GM20431 (cell line): ENCODE data around the gene D2HGDH.
"Not testable (repeated sequence)": the region's sequence is repeated elsewhere in the genome, so short reads cannot be mapped to it uniquely, and the experiment has no call there.

ENCODE experiments used
- in situ Hi-C: fragments of 300-500 bp; cut with MseI, MboI; formaldehyde crosslinking; loops from one replicate; pipeline ENCODE4 v1.15.0; 2020; ENCODE audit warnings: low sequenced_read_pairs; ENCODE audit not compliant: unreplicated experiment

D2HGDH gene

GRCh38 chr2:241724975-241725870 lies 9.2 kb upstream of the D2HGDH start:
- in situ Hi-C loops: no loop called here

- in situ Hi-C loops: no loop called here
These were observed 8.0 kb upstream of the D2HGDH start for GRCh38 chr2:241726459-241726858.

- in situ Hi-C loops: no loop called here
These were observed 6.4 kb upstream of the D2HGDH start for GRCh38 chr2:241728000-241728399.

- in situ Hi-C loops: no loop called here
These were observed 5.8 kb upstream of the D2HGDH start for GRCh38 chr2:241728627-241729026.

GRCh38 chr2:241729868-241730267 lies 4.6 kb upstream of the D2HGDH start:
- in situ Hi-C loops: no loop called here

- in situ Hi-C loops: no loop called here
These were observed 3.6 kb upstream of the D2HGDH start for GRCh38 chr2:241730671-241731293.

GRCh38 chr2:241732513-241733186 lies 1.8 kb upstream of the D2HGDH start:
- in situ Hi-C loops: not testable (repeated sequence)

GRCh38 chr2:241733391-241734207 lies 831 bp upstream of the D2HGDH start:
- in situ Hi-C loops: no loop called here

- in situ Hi-C loops: no loop called here
These were observed 293 bp upstream of the D2HGDH start for GRCh38 chr2:241734208-241734466.

- in situ Hi-C loops: no loop called here
These were observed 1.7 kb downstream of the D2HGDH start for GRCh38 chr2:241736111-241736510.

- in situ Hi-C loops: no loop called here
These were observed 3.7 kb downstream of the D2HGDH start for GRCh38 chr2:241738040-241738686.

- in situ Hi-C loops: no loop called here
These were observed 4.7 kb downstream of the D2HGDH start for GRCh38 chr2:241739177-241739576.

GRCh38 chr2:241739651-241740050 lies 5.2 kb downstream of the D2HGDH start:
- in situ Hi-C loops: no loop called here

GRCh38 chr2:241741016-241741415 lies 6.6 kb downstream of the D2HGDH start:
- in situ Hi-C loops: no loop called here

GRCh38 chr2:241742320-241742939 lies 8.0 kb downstream of the D2HGDH start:
- in situ Hi-C loops: no loop called here

- in situ Hi-C loops: not testable (repeated sequence)
These were observed 8.6 kb downstream of the D2HGDH start for GRCh38 chr2:241743008-241743407.

GRCh38 chr2:241743620-241744019 lies 9.2 kb downstream of the D2HGDH start:
- in situ Hi-C loops: no loop called here

- in situ Hi-C loops: no loop called here
These were observed 9.8 kb downstream of the D2HGDH start for GRCh38 chr2:241744028-241744754.

- in situ Hi-C loops: no loop called here
These were observed 10.8 kb downstream of the D2HGDH start for GRCh38 chr2:241745276-241745675.
